Type B pancreatic cell (in vitro differentiated cells): Measurements from ENCODE around the gene DNAH9. TPM values are rescaled to one million over a fixed set of nuclear protein-coding genes. Genes with fewer than 3 reads are reported as not detected.

Experiments
- DNase-seq: peaks from one replicate; pipeline ENCODE4 v3.0.0; 2021; ENCODE audit warnings: mixed read lengths; ENCODE audit not compliant: unreplicated experiment; ENCODE audit errors: extremely low spot score
- H3K27ac Mint-ChIP-seq: 2 replicates; pipeline ENCODE4 v1.8.0; 2021; ENCODE audit warnings: mild to moderate bottlenecking, mixed read lengths
- H3K27me3 Mint-ChIP-seq: 2 replicates; pipeline ENCODE4 v1.8.0; 2021; ENCODE audit warnings: mixed read lengths
- H3K36me3 Mint-ChIP-seq: 2 replicates; pipeline ENCODE4 v1.8.0; 2021; ENCODE audit warnings: mixed read lengths
- H3K4me1 Mint-ChIP-seq: one replicate; pipeline ENCODE4 v1.8.0; 2021; ENCODE audit warnings: mixed read lengths; ENCODE audit not compliant: unreplicated experiment
- H3K4me3 Mint-ChIP-seq: 2 replicates; pipeline ENCODE4 v1.8.0; 2021; ENCODE audit warnings: mild to moderate bottlenecking, mixed read lengths
- H3K9me3 Mint-ChIP-seq: 2 replicates; pipeline ENCODE4 v1.8.0; 2021; ENCODE audit warnings: mixed read lengths
- total RNA-seq: library from RNA; stranded (reverse); gene quantifications from 2 replicates; pipeline ENCODE4 v1.2.1, GENCODE V29; 2021; ENCODE audit warnings: low replicate concordance
- TF ChIP-seq, protein P1 (sequence below): fragments of 200-600 bp; sonication (generic); conservative IDR thresholded peaks from 2 replicates; pipeline ENCODE4 v1.5.0; 2021; ENCODE audit warnings: antibody characterized with exemption, mild to moderate bottlenecking

The DNAH9 gene
- total RNA-seq, 1 donor from 2014 or later, result 6.2 TPM

DNA sequence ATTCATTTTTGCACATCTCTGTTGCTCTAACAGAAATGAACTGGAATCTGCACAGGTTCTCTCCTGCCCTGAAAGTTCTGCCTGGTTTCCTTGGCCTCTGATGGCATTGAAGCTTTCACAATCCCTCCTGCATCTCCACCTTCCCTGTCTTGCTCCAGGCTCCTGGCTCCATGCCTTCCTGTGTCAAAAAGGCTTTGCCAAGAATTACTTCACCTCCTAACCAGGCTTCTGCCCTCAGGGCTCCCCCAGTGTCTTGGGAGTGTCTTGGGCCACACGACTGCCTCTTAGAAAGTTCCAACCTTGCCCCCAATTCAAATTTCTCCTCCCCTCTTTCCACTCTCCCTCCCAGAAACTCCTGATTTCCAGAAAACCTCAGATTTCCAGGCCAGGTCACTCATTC, 37.0 kb upstream of the DNAH9 start:
- H3K9me3 Mint-ChIP-seq, result no peaks in the 10 kb centered on the region
- H3K27me3 Mint-ChIP-seq, result peaks cover 12% of the 10 kb centered on the region
- TF ChIP-seq, protein P1, sequence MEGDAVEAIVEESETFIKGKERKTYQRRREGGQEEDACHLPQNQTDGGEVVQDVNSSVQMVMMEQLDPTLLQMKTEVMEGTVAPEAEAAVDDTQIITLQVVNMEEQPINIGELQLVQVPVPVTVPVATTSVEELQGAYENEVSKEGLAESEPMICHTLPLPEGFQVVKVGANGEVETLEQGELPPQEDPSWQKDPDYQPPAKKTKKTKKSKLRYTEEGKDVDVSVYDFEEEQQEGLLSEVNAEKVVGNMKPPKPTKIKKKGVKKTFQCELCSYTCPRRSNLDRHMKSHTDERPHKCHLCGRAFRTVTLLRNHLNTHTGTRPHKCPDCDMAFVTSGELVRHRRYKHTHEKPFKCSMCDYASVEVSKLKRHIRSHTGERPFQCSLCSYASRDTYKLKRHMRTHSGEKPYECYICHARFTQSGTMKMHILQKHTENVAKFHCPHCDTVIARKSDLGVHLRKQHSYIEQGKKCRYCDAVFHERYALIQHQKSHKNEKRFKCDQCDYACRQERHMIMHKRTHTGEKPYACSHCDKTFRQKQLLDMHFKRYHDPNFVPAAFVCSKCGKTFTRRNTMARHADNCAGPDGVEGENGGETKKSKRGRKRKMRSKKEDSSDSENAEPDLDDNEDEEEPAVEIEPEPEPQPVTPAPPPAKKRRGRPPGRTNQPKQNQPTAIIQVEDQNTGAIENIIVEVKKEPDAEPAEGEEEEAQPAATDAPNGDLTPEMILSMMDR, result no peak
- H3K4me3 Mint-ChIP-seq, result no peak overlapping the region
- no peaks in the 10 kb centered on the region for H3K4me1 Mint-ChIP-seq
- DNase-seq, result no peak
- no peak overlapping the region for H3K27ac Mint-ChIP-seq
- no peaks in the 10 kb centered on the region for H3K36me3 Mint-ChIP-seq

- Mint-ChIP-seq H3K4me3 (no peak overlapping the region), H3K9me3 (no peaks in the 10 kb centered on the region), H3K27me3 (peaks cover 12% of the 10 kb centered on the region), H3K4me1 (no peaks in the 10 kb centered on the region), H3K27ac (no peak overlapping the region), H3K36me3 (no peaks in the 10 kb centered on the region)
- TF ChIP-seq, protein P1, result no peak
- no peak for DNase-seq
These were observed 36.6 kb upstream of the DNAH9 start for GRCh38 chr17:11561702-11562101.

DNA sequence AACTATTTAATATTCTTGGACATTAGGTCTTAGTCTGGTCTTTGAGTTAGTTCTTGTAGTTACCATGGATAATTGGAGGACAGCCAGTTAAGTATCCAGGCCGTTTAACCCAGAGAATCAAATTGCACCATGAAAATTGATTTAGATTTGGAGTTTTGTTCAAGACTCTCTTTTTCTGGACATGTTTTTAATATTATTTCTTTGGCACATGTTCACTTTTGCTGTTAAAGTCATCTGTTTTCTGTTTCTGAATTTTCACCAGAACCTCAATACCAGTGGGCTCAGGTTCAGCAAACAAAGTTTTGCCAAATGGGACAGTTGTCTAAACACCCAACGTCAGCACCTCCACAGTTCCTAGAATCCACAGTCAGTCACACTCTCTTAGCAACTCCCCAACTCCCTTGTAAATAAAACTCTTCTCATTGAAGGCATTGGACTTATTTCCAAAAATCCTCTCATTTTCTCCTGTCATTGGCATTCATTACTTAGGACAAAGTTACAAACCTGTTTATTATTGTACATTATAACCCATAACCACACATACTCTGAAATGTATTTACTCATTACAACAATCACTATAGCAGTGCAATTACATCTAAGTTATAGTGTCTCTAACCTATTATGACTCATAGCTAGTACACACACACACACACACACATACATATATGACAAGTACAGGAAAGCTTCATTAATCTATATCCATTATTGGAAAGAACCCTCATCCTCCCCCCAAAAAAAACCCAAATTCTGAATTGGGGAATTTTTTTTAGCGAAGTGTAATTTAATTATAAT, 33.5 kb upstream of the DNAH9 start:
- Mint-ChIP-seq H3K4me3 (no peak overlapping the region), H3K36me3 (no peaks in the 10 kb centered on the region), H3K4me1 (no peaks in the 10 kb centered on the region), H3K9me3 (no peaks in the 10 kb centered on the region), H3K27ac (no peak overlapping the region), H3K27me3 (peaks cover 19% of the 10 kb centered on the region)
- TF ChIP-seq, protein P1, result no peak
- DNase-seq, result no peak

DNA sequence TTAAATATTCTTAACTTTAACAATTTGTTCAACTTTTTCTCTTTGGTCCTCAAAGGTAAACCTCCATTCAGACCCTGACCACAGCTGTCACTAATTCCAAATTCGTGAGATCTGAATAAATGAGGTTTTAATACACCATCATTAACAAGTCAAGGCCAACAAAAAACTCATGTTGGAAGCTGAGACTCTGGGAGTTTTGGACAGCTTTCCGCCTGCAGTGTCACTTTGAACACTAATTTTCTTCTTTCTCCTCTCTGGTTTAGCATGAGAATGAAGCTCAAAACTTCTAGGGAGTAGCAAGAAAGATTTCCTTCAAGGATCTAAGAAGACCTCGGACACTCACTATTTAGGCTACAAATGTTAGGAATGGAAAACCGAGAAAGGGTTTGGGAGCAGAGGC, 32.7 kb upstream of the DNAH9 start:
- Mint-ChIP-seq H3K4me3 (no peak overlapping the region), H3K36me3 (no peaks in the 10 kb centered on the region), H3K27me3 (peaks cover 19% of the 10 kb centered on the region), H3K27ac (no peak overlapping the region), H3K4me1 (no peaks in the 10 kb centered on the region), H3K9me3 (no peaks in the 10 kb centered on the region)
- DNase-seq, result no peak
- TF ChIP-seq, protein P1, result no peak

DNA sequence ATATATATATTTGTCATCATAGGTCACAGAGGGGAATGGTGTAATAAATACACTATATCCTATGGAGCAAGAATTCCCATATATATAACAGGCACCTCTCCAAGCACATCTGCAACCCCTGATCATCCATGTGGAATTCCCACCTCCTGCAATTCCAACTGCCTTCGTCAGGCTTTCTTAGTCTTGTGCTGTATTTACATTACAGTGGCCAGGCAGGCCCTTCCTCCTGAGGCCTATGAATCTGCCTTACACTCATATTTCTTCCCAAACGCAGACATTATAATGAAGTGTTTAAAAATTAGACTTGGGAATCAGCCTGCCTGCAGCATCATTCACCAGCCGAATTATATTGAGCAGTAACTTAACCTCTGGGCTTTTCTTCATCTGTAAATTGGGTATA, 19.3 kb upstream of the DNAH9 start:
- H3K27me3 Mint-ChIP-seq, result peaks cover under 1% of the 10 kb centered on the region
- no peak overlapping the region for H3K27ac Mint-ChIP-seq
- no peak for DNase-seq
- no peak overlapping the region for H3K4me3 Mint-ChIP-seq
- H3K4me1 Mint-ChIP-seq, result no peaks in the 10 kb centered on the region
- TF ChIP-seq, protein P1, result no peak
- H3K9me3 Mint-ChIP-seq, result no peaks in the 10 kb centered on the region
- no peaks in the 10 kb centered on the region for H3K36me3 Mint-ChIP-seq
